Smooth muscle cell of the pulmonary artery (primary cell): ENCODE data around the gene NUCKS1. TPM values are rescaled to one million over a fixed set of nuclear protein-coding genes. Genes with fewer than 3 reads are reported as not detected.

Experiments used
- total RNA-seq: library from RNA; depleted of rRNA; stranded (reverse); fragments of >200 nt; gene quantifications from 2 replicates; pipeline ENCODE4 v1.2.3, GENCODE V29; 2014

NUCKS1 gene
- total RNA-seq, result 92.4 and 143 TPM in 2 replicates

GRCh38 chr1:205750138-205751035 is at the start of gene NUCKS1:
Gene NUCKS1 (minus strand): TSS chr1:205750182. CDS start chr1:205749973, 209 bp downstream.

GRCh38 chr1:205775015-205775716 is 25.2 kb upstream of the NUCKS1 start, which contains the start of gene RAB29:
Gene RAB29 (minus strand): TSS chr1:205775482. CDS start chr1:205774956, 526 bp downstream.

GRCh38 chr1:205680073-205680851 is 69.7 kb downstream of the NUCKS1 start, which contains the start of gene SLC45A3:
Gene SLC45A3 (minus strand): TSS chr1:205680509. CDS start chr1:205664656, 15,853 bp downstream.

Other genes with a start within 250 kb of the NUCKS1 start
- 6.4 and 11.1 TPM in 2 replicates for gene CDK18, start 245.5 kb downstream of the NUCKS1 start, total RNA-seq
- 16.2 and 20.5 TPM in 2 replicates for gene ELK4, start 118.2 kb downstream of the NUCKS1 start, total RNA-seq
- 3.7 and 4.3 TPM in 2 replicates for gene SLC45A3, start 69.7 kb downstream of the NUCKS1 start, total RNA-seq
- 29.3 and 32.3 TPM in 2 replicates for gene RAB29, start 25.3 kb upstream of the NUCKS1 start, total RNA-seq
- 36.4 and 39.6 TPM in 2 replicates for gene SLC41A1, start 63.0 kb upstream of the NUCKS1 start, total RNA-seq
- gene PM20D1, start 100.0 kb upstream of the NUCKS1 start, total RNA-seq, result not detected in 2 replicates
- not detected in 2 replicates for gene SLC26A9, start 193.3 kb upstream of the NUCKS1 start, total RNA-seq